Gastrocnemius medialis (tissue), 4 donors: Measurements from ENCODE around the gene HOXA4.

Experiments used
- CTCF ChIP-seq, 5 experiments: fragments of 450-650 bp in 3 of 5; fragments of 200-600 bp in 2 of 5; sonication (generic) in 2 of 5; IDR thresholded peaks in 4 of 5; conservative IDR thresholded peaks in 1 of 5; 1 replicate in 4 of 5; 2 replicates in 1 of 5; pipeline ENCODE4 v1.5.1; 2016 to 2019; ENCODE audit warnings: antibody characterized with exemption in 5 of 5, mild to moderate bottlenecking in 3 of 5, moderate library complexity in 3 of 5
- POLR2A ChIP-seq, 2 donors: fragments of 450-650 bp; IDR thresholded peaks; one replicate each; pipeline ENCODE4 v1.6.1; 2017; ENCODE audit warnings: antibody characterized with exemption in 2 of 2, mild to moderate bottlenecking in 2 of 2, moderate library complexity in 2 of 2

GRCh38 chr7:27091105-27091504, 39.5 kb downstream of the HOXA4 start:
- no peak for TF ChIP-seq CTCF (IDR thresholded peaks at IDR 0.05 in 4 of 5, conservative IDR thresholded peaks at IDR 0.05 in 1 of 5)
- TF ChIP-seq POLR2A (IDR thresholded peaks at IDR 0.05), result no peak
